BJ (cell line): ENCODE measurements around the gene CDK2. TPM values are rescaled to one million over a fixed set of nuclear protein-coding genes. Genes with fewer than 3 reads are reported as not detected.

ENCODE experiments used
- CTCF ChIA-PET: fragments of 350-600 bp; formaldehyde crosslinking; extraction: SDS; loops from one replicate; lab custom pipeline; 2021; ENCODE audit warnings: antibody characterized with exemption, inconsistent platforms; lab: Yijun Ruan, JAX
- POLR2A ChIA-PET: fragments of 300-600 bp; sonication (Branson Sonifier 250); formaldehyde crosslinking; extraction: SDS; loops from one replicate; lab custom pipeline; 2021; ENCODE audit warnings: antibody characterized with exemption; lab: Charles Lee
- DNase-seq: peaks from one replicate; pipeline ENCODE4 v3.0.0-alpha.2; 2011; ENCODE audit warnings: low read depth
- H3K27me3 ChIP-seq: 2 replicates; pipeline ENCODE4 v1.6.0; 2011; ENCODE audit warnings: low read length; ENCODE audit not compliant: control insufficient read depth, insufficient read depth
- H3K36me3 ChIP-seq: 2 replicates; pipeline ENCODE4 v1.5.1; 2011; ENCODE audit warnings: low read length; ENCODE audit not compliant: control insufficient read depth, insufficient read depth
- H3K4me3 ChIP-seq: 2 replicates; pipeline ENCODE4 v1.5.1; 2011; ENCODE audit warnings: low read depth, mild to moderate bottlenecking, control low read depth, low read length
- CTCF ChIP-seq: IDR thresholded peaks from 2 replicates; pipeline ENCODE4 v1.5.1; 2011; ENCODE audit warnings: low read depth, mild to moderate bottlenecking, control low read depth, inconsistent platforms, low read length, moderate library complexity; ENCODE audit not compliant: insufficient read depth
- polyA plus RNA-seq: library from polyadenylated mRNA; depleted of rRNA; stranded (reverse); fragments of >200 nt; gene quantifications from 2 replicates; pipeline ENCODE4 v1.2.3, GENCODE V29; 2011

The CDK2 gene
- polyA plus RNA-seq, 1 experiment, result 75.2 TPM

DNA sequence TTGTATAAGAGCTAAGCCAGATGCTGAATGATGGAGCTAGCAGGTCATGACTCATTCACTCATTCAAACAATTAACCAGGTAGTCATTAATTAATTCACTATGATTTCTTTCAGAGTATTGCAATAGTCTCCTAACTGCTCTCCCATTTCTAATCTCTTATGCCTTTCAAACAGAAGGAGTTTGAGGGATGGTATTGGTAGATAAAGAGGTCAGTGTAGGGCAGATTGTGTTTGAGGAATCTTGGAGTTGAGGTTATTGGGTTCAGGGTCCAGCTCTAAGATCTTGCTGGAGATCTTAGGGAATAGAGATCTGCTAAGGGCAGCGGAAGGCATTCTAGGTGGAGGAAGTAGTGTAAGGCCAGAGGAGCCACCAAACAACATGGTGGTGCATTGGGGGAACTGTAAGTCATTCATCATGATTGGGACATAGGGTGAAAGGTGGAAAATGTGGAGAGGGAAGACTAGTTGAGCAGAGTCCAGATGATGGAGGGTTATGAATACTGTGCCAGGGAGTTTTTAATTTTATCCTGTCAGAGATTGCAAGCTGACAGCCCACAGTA is 24.0 kb upstream of the CDK2 start:
- DNase-seq, result no peak
- Histone ChIP-seq H3K27me3 (no peaks in the 10 kb centered on the region), H3K4me3 (no peak overlapping the region), H3K36me3 (peaks cover 14% of the 10 kb centered on the region)
- POLR2A ChIA-PET, result no interaction called here
- TF ChIP-seq CTCF, result no peak
- CTCF ChIA-PET, result interaction anchor here (0.8 to 2.1 kb wide), 7 partner anchors 9 to 204 kb away, joined by 3 to 7 read pairs (median 3); no protein-coding TSS in a partner anchor

DNA sequence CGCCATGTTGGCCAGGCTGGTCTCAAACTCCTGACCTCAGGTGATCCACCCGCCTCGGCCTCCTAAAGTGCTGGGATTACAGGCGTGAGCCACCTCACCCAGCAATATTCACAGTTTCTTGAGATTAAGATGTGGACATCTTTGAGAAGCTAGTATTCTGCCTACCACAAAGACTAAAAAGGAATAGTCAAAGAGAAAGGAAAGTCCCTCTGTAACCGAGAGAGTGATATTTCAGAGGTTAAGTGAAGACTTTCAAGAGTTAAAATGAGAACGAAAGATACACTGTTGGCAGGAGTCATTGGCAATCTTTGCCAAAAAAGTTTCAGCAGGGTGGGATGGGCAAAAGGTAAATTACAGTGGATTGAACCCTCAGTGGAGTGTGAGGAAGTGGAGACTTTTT is 20.1 kb upstream of the CDK2 start:
- H3K4me3 ChIP-seq, result no peak overlapping the region
- peaks cover 12% of the 10 kb centered on the region for H3K36me3 ChIP-seq
- POLR2A ChIA-PET, result no interaction called here
- CTCF ChIA-PET, result interaction anchor here (4.6 kb wide), 1 partner anchor 208 kb away, joined by 13 read pairs; no protein-coding TSS in a partner anchor
- no peak for TF ChIP-seq CTCF
- H3K27me3 ChIP-seq, result no peaks in the 10 kb centered on the region
- DNase-seq, result no peak

GRCh38 chr12:55955344-55955743 is 11.3 kb upstream of the CDK2 start:
- TF ChIP-seq CTCF, result no peak
- CTCF ChIA-PET, result interaction anchor here (0.7 to 1.6 kb wide), 5 partner anchors 9 to 32 kb away, joined by 3 to 8 read pairs (median 5); no protein-coding TSS in a partner anchor
- no peak for DNase-seq
- no peak overlapping the region for H3K4me3 ChIP-seq
- H3K36me3 ChIP-seq, result peaks cover 16% of the 10 kb centered on the region
- POLR2A ChIA-PET, result no interaction called here
- no peaks in the 10 kb centered on the region for H3K27me3 ChIP-seq

GRCh38 chr12:55955800-55956508 is 10.7 kb upstream of the CDK2 start:
- no peak for DNase-seq
- POLR2A ChIA-PET, result no interaction called here

More at GRCh38 chr12:55955800-55956508, 10.7 kb upstream of the CDK2 start:
- peak; percentile 49 for TF ChIP-seq CTCF
- Histone ChIP-seq H3K36me3 (peaks cover 16% of the 10 kb centered on the region), H3K4me3 (no peak overlapping the region), H3K27me3 (no peaks in the 10 kb centered on the region)
- CTCF ChIA-PET, result interaction anchor here (0.9 to 1.6 kb wide), 6 partner anchors 10 to 30 kb away, joined by 3 to 8 read pairs (median 5); no protein-coding TSS in a partner anchor
